ENCODE results near the gene KANSL1.

Gene KANSL1

DNA sequence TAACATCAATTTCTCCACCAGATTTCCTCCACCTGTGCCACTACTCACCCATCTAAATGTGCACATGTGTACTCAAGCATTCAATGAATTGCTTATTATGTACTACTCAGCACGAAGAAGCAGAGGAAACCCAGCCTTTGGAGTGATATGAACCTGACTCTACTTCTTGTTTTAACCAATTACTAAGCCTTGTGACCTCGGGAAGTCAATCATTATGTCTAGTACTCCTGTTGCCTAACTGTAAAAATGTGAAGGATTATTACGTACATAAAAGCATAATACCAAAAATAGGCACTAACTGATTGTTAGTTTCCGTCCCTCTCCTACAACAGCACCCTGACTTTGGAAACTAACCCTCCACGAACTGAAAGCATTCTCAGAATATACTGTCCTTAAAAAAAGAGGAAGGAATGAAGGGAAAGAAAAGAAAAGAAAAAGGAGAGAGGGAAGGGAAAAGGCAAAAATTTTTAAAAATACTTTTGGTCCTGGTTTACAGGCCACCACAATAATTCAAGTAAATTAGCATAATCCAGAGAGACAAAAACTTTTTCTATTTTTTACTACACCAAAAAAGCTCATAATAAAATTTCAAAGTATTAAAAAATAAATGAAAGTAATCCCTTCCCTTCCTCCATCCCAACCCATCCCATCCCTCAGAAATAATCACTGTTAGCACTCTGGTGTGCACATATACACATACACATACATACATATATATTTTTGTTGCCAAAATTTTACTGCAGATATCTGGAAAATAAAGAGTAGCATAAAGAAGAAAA, 53.6 kb downstream of the KANSL1 start:
- no peak for ATAC-seq
- TF ChIP-seq ZNF565 (CRISPR knock-in tag; conservative IDR thresholded peaks at IDR 0.05; ENCODE audit: low read depth): no peak
- TF ChIP-seq, protein P1, sequence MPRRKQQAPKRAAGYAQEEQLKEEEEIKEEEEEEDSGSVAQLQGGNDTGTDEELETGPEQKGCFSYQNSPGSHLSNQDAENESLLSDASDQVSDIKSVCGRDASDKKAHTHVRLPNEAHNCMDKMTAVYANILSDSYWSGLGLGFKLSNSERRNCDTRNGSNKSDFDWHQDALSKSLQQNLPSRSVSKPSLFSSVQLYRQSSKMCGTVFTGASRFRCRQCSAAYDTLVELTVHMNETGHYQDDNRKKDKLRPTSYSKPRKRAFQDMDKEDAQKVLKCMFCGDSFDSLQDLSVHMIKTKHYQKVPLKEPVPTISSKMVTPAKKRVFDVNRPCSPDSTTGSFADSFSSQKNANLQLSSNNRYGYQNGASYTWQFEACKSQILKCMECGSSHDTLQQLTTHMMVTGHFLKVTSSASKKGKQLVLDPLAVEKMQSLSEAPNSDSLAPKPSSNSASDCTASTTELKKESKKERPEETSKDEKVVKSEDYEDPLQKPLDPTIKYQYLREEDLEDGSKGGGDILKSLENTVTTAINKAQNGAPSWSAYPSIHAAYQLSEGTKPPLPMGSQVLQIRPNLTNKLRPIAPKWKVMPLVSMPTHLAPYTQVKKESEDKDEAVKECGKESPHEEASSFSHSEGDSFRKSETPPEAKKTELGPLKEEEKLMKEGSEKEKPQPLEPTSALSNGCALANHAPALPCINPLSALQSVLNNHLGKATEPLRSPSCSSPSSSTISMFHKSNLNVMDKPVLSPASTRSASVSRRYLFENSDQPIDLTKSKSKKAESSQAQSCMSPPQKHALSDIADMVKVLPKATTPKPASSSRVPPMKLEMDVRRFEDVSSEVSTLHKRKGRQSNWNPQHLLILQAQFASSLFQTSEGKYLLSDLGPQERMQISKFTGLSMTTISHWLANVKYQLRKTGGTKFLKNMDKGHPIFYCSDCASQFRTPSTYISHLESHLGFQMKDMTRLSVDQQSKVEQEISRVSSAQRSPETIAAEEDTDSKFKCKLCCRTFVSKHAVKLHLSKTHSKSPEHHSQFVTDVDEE (CRISPR knock-in tag; IDR thresholded peaks at IDR 0.05): no peak
- TF ChIP-seq TOX (CRISPR knock-in tag; IDR thresholded peaks at IDR 0.05; ENCODE audit: borderline replicate concordance): no peak
- TF ChIP-seq, protein P2, sequence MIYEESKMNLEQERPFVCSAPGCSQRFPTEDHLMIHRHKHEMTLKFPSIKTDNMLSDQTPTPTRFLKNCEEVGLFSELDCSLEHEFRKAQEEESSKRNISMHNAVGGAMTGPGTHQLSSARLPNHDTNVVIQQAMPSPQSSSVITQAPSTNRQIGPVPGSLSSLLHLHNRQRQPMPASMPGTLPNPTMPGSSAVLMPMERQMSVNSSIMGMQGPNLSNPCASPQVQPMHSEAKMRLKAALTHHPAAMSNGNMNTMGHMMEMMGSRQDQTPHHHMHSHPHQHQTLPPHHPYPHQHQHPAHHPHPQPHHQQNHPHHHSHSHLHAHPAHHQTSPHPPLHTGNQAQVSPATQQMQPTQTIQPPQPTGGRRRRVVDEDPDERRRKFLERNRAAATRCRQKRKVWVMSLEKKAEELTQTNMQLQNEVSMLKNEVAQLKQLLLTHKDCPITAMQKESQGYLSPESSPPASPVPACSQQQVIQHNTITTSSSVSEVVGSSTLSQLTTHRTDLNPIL (CRISPR knock-in tag; IDR thresholded peaks at IDR 0.05; ENCODE audit: low read depth): no peak
- no peak for TF ChIP-seq CSDC2 (CRISPR knock-in tag; IDR thresholded peaks at IDR 0.05)
- TF ChIP-seq SNAI2 (CRISPR knock-in tag; IDR thresholded peaks at IDR 0.05): no peak
- TF ChIP-seq, protein P3, sequence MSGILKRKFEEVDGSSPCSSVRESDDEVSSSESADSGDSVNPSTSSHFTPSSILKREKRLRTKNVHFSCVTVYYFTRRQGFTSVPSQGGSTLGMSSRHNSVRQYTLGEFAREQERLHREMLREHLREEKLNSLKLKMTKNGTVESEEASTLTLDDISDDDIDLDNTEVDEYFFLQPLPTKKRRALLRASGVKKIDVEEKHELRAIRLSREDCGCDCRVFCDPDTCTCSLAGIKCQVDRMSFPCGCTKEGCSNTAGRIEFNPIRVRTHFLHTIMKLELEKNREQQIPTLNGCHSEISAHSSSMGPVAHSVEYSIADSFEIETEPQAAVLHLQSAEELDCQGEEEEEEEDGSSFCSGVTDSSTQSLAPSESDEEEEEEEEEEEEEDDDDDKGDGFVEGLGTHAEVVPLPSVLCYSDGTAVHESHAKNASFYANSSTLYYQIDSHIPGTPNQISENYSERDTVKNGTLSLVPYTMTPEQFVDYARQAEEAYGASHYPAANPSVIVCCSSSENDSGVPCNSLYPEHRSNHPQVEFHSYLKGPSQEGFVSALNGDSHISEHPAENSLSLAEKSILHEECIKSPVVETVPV (CRISPR knock-in tag; IDR thresholded peaks at IDR 0.05): no peak
- no peak for TF ChIP-seq TCF4 (CRISPR knock-in tag; IDR thresholded peaks at IDR 0.05; ENCODE audit: borderline replicate concordance)
- TF ChIP-seq ZFP3 (CRISPR knock-in tag; IDR thresholded peaks at IDR 0.05): no peak
- TF ChIP-seq RARB (CRISPR knock-in tag; IDR thresholded peaks at IDR 0.05): no peak
- no peak for TF ChIP-seq ESRRG (CRISPR knock-in tag; IDR thresholded peaks at IDR 0.05)
- no peak for TF ChIP-seq ZNF8 (CRISPR knock-in tag; IDR thresholded peaks at IDR 0.05)

DNA sequence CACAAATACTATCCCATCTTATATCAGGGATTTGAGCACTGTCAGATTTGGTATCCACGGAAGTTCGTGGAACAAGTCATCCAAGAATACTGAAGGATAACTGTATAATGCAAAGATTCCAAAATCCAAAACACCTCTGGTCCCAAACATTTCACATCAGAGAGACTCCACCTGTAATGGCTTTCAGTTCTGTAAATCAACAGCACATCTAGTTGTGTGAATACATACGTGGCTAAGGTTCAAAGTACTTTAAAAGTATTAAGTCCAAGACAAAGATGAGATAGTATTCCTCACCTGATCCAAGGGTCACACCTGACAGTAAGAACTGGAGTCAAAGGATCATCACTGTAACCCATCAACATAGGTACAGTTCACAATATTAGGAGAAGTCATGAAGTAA, 54.8 kb downstream of the KANSL1 start:
- TF ChIP-seq ZFP3 (CRISPR knock-in tag; IDR thresholded peaks at IDR 0.05) (no peak), TCF4 (CRISPR knock-in tag; IDR thresholded peaks at IDR 0.05; ENCODE audit: borderline replicate concordance) (no peak), BACH2 (CRISPR knock-in tag; IDR thresholded peaks at IDR 0.05; ENCODE audit: borderline replicate concordance) (no peak), ZC3H10 (CRISPR knock-in tag; IDR thresholded peaks at IDR 0.05) (no peak), TOX (CRISPR knock-in tag; IDR thresholded peaks at IDR 0.05; ENCODE audit: borderline replicate concordance) (no peak), ZNF8 (CRISPR knock-in tag; IDR thresholded peaks at IDR 0.05) (no peak), ZNF565 (CRISPR knock-in tag; conservative IDR thresholded peaks at IDR 0.05; ENCODE audit: low read depth) (no peak), OSR1 (CRISPR knock-in tag; IDR thresholded peaks at IDR 0.05) (no peak), CSDC2 (CRISPR knock-in tag; IDR thresholded peaks at IDR 0.05) (no peak), GLIS3 (CRISPR knock-in tag; IDR thresholded peaks at IDR 0.05) (no peak), SNAI2 (CRISPR knock-in tag; IDR thresholded peaks at IDR 0.05) (no peak), ZNF70 (CRISPR knock-in tag; IDR thresholded peaks at IDR 0.05) (no peak), PPARA (CRISPR knock-in tag; IDR thresholded peaks at IDR 0.05; ENCODE audit: borderline replicate concordance) (no peak), RARB (CRISPR knock-in tag; IDR thresholded peaks at IDR 0.05) (no peak), ESRRG (CRISPR knock-in tag; IDR thresholded peaks at IDR 0.05) (no peak)
- TF ChIP-seq, protein P4, sequence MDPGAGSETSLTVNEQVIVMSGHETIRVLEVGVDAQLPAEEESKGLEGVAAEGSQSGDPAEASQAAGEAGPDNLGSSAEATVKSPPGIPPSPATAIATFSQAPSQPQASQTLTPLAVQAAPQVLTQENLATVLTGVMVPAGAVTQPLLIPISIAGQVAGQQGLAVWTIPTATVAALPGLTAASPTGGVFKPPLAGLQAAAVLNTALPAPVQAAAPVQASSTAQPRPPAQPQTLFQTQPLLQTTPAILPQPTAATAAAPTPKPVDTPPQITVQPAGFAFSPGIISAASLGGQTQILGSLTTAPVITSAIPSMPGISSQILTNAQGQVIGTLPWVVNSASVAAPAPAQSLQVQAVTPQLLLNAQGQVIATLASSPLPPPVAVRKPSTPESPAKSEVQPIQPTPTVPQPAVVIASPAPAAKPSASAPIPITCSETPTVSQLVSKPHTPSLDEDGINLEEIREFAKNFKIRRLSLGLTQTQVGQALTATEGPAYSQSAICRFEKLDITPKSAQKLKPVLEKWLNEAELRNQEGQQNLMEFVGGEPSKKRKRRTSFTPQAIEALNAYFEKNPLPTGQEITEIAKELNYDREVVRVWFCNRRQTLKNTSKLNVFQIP (CRISPR knock-in tag; IDR thresholded peaks at IDR 0.05; ENCODE audit: borderline replicate concordance, low read depth): no peak
- TF ChIP-seq, protein P5, sequence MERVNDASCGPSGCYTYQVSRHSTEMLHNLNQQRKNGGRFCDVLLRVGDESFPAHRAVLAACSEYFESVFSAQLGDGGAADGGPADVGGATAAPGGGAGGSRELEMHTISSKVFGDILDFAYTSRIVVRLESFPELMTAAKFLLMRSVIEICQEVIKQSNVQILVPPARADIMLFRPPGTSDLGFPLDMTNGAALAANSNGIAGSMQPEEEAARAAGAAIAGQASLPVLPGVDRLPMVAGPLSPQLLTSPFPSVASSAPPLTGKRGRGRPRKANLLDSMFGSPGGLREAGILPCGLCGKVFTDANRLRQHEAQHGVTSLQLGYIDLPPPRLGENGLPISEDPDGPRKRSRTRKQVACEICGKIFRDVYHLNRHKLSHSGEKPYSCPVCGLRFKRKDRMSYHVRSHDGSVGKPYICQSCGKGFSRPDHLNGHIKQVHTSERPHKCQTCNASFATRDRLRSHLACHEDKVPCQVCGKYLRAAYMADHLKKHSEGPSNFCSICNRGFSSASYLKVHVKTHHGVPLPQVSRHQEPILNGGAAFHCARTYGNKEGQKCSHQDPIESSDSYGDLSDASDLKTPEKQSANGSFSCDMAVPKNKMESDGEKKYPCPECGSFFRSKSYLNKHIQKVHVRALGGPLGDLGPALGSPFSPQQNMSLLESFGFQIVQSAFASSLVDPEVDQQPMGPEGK (CRISPR knock-in tag; IDR thresholded peaks at IDR 0.05; ENCODE audit: borderline replicate concordance): no peak
- TF ChIP-seq, protein P2 (CRISPR knock-in tag; IDR thresholded peaks at IDR 0.05; ENCODE audit: low read depth): no peak
- TF ChIP-seq, protein P3 (CRISPR knock-in tag; IDR thresholded peaks at IDR 0.05): no peak
- TF ChIP-seq, protein P1 (CRISPR knock-in tag; IDR thresholded peaks at IDR 0.05): no peak
- ATAC-seq: no peak
